Mammary epithelial cell (primary cell): ENCODE results near the gene C15orf39.
"Not testable (repeated sequence)": the region's sequence is repeated elsewhere in the genome, so short reads cannot be mapped to it uniquely, and the experiment has no call there.

ENCODE experiments used
- CTCF ChIP-seq, 2 donors: IDR thresholded peaks in 1 of 2; conservative IDR thresholded peaks in 1 of 2; 2 replicates each; pipeline ENCODE4 v1.5.1; 2011 to 2012; ENCODE audit warnings: inconsistent platforms in 2 of 2, low read length in 2 of 2, mild to moderate bottlenecking in 2 of 2, control low read depth in 1 of 2, low read depth in 1 of 2; ENCODE audit not compliant: insufficient read depth in 1 of 2; ENCODE audit errors: extremely low read depth in 1 of 2
- EZH2 ChIP-seq: IDR thresholded peaks from 2 replicates; pipeline ENCODE4 v1.6.1; 2012; ENCODE audit warnings: low read length, inconsistent platforms, borderline replicate concordance

GRCh38 chr15:75217574-75217973, 15.9 kb downstream of the C15orf39 start:
- TF ChIP-seq CTCF (conservative IDR thresholded peaks at IDR 0.05 in 1 of 2, IDR thresholded peaks at IDR 0.05 in 1 of 2; ENCODE audit: extremely low read depth in 1 of 2, insufficient read depth in 1 of 2, low read depth in 1 of 2, low read length in 2 of 2); EZH2: not testable (repeated sequence)
